EL (cell line): ENCODE results near the gene ZNF791.
A peak's percentile ranks its signal among the peaks of the same experiment; 100 is the strongest.
"Not testable (repeated sequence)": the region's sequence is repeated elsewhere in the genome, so short reads cannot be mapped to it uniquely, and the experiment has no call there.

Experiments used
- DNase-seq: peaks from one replicate; pipeline ENCODE4 v3.0.0-alpha.2; 2016

Gene ZNF791

DNA sequence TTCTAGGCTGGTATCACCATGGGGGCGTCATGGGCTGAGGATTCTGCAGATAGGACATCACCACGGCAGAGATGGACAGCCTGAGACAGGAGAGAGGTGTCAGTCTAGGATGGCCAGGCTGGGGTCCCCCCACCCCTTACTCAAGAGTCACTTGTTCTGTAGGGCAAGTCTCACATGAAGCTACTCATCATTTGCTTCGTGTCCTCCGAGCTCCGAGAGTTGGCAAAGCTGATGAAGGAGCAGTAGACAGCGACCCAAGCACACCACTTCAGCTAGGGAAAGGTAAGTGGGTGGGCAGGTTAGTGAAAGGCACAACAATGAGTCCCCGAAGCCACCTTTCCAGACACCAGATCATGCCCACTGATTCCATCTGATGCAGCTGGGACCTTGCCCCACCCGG lies 57.6 kb downstream of the ZNF791 start:
- DNase-seq, result no peak

DNA sequence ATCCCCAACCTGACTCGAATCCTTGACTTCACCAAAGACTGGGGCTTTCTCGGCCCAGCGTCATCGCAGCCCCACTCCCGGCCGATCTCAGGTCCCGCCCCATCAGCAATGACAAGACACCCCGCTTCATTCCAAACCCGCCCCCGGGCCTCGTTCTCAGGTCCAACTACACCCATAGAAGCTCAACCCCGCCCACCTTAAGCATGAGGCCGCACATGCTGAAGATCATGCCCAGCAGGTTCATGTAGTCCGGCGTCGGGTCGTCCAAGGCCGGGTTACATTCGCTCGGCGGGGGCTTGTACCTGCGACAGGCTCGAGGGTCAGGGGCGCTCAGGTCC lies 58.2 kb downstream of the ZNF791 start:
- DNase-seq, result peak; percentile 75

DNA sequence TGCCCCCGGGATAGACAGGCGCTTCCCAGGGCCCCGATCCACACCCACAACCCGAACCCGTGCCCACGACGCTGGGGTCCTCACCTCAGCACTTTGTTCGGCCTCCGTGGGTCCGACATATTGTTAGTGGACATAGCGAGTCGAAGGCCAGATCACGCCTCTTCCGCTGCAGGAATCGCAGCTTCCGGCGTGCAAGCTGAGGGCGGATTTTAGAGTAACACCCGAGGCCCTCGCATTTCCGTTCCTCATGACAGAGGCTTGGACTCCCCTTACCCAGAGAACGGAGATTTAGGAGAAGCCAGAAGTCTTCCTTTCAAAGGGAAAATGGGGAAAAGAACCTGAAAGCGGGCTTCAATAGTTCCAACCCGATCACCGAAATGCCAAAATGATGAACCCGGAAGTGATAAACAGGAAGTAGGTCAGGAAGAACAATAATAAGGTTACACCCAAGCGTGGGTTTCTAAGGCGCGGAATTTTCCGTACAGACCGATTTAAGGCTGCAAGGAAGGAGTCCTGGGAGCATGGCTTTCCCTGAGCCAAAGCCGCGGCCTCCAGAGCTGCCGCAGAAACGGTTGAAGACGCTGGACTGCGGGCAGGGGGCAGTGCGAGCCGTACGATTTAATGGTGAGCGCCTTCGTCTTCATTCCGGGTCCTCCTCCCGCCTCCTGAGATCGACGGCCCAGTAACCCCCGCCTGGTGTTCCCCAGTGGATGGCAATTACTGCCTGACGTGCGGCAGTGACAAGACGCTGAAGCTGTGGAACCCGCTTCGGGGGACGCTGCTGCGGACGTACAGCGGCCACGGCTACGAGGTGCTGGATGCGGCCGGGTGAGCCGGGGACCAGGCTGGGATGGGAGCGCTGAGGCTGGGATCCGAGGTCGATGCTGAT lies 58.8 kb downstream of the ZNF791 start:
- peak; percentile 84 for DNase-seq

DNA sequence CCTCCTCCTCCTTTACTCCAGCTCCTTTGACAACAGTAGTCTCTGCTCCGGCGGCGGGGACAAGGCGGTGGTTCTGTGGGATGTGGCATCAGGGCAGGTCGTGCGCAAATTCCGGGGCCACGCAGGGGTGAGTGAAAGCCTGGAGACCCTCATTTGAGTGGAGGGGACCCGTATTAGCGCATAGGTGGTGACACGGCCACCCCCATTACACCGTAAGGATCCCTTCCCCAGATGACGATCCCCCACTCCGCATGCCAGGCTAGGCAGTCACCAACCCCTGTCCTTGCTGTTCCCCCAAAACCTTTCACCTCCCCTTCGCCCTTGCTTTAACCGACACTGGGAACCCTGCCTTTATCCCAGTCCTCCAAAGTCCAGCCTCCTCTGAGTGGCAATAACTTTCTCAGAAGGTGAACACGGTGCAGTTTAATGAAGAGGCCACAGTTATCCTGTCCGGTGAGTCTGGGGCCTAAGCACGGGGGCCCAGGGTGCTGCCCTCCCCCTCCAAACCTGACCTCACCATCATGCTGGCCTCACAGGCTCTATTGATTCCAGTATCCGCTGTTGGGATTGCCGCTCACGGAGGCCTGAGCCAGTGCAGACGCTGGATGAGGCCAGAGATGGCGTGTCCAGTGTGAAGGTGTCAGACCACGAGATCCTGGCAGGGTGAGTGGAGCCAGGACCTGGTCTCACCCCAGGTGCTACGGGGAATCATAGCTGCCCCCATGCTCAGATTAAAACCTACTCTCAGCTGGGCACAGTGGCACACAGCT lies 59.6 kb downstream of the ZNF791 start:
- no peak for DNase-seq

DNA sequence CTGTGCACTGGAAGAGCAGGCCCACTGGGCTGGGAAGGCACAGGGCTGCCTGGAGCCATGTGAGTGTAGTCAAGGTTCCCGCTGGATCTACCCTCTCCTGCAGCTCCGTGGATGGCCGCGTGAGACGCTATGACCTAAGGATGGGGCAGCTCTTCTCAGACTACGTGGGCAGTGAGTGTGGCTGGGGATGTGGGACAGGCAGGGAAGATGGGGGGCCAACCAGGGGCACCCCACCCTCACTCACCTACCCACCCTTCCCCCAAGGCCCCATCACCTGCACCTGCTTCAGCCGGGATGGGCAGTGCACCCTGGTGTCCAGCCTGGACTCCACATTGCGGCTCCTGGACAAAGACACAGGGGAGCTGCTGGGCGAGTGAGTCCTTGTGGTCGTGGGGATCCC lies 62.0 kb downstream of the ZNF791 start:
- no peak for DNase-seq

DNA sequence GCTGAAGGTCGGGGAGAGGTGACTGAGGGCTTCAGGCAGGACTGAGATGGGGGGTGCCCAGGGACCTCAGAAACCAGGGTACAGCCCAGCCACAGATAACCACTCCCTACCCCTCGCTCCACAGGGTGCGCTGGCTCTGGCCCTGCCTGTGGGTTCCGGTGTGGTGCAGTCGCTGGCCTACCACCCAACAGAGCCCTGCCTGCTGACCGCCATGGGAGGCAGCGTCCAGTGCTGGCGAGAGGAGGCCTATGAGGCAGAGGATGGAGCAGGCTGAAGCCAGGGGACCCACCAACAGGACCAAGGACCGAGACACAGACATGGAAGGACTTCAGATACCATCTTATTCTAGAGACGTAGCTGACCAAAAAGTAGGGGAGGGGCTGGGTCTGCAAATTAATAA lies 64.7 kb downstream of the ZNF791 start:
- no peak for DNase-seq

DNA sequence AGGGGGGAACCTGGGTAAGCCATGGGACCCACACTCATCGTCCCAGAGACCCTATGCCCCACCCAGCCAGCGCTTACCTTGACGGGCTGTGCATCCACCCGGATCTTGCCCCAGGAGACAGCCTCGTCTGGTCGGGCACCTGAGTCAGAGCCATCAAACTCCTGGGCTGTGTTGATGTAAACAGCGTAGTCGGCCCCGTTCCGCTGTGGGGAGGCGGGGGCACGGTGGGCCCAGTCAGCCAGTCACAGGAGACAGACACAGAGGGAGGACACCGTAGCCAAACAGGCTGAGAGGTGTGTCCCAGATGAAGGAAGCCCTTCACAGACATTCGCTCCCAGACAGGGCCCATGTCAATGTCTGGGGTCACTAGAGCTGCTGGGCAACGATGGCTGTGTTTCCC lies 65.2 kb downstream of the ZNF791 start:
- no peak for DNase-seq

DNA sequence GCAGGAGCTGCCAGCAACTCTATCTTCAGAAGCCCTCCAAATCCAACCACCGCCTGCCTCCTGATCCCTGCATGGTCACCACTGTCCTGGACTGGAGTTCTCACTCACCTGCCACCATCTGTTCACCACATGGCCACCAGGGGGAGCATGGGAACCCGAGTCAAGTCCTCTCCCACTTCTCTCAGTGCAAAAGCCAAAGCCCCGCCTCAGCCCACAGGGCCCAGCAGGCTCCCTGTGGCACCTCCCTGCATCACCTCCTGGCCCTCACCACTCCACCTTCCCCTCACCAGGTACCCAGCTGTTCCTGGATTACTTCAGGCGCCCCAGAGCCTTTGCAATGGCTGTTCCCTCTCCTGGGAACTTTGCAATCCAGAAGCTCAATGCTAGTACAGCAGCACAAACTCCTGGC lies 65.7 kb downstream of the ZNF791 start:
- DNase-seq, result peak; percentile 79

DNA sequence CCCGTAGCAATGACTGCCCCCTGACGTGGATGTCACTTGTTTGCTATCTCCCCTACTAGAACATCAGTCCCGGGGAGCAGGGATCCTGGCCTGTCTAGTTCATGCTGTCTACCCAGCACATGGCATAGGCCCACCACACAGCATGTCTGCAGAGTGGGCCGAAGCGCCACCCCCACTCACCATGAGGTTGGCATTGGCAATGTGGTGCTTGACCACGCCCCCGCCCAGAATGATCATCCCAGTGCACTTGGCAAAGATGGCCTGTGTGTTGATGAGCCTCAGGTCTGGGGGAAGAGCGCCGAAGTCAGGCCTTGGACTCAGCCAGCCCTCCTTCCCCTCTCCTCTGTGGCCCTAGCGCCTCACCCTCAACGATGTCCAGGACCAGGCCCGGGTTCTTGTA lies 66.2 kb downstream of the ZNF791 start:
- no peak for DNase-seq

DNA sequence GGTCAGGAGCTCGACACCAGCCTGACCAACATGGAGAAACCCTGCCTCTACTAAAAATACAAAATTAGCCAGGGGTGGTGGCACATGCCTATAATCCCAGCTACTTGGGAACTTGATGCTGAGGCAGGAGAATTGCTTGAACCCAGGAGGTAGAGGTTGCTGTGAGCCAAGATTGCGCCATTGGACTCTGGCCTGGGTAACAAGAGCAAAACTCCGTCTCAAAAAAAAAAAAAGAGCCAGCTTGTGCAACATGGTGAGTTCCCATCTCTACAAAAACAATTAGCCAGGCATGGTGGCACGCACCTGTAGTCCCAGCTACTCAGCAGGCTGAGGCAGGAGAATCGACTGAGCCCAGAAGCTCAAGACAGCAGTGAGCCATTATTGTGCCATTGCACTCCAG lies 67.3 kb downstream of the ZNF791 start:
- DNase-seq, result not testable (repeated sequence)

DNA sequence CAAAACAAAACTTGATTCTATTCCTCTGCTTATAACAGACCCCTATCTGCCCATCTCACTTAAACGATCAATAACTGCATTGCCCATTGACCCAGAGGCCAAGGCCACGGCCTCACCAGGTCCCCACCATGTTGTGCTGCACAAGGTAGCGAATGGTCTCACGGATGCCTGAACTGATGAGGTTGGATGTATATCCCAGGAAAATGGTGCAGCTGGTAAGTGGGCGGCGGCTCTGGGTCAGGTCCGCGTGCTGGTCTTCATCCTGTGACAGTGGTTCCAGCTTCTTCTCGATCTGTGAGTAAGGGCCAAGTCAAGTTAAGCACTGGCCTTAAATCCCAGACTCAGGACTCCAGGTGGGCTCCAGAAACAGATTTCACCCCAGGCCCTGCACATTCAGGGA lies 69.3 kb downstream of the ZNF791 start:
- no peak for DNase-seq

DNA sequence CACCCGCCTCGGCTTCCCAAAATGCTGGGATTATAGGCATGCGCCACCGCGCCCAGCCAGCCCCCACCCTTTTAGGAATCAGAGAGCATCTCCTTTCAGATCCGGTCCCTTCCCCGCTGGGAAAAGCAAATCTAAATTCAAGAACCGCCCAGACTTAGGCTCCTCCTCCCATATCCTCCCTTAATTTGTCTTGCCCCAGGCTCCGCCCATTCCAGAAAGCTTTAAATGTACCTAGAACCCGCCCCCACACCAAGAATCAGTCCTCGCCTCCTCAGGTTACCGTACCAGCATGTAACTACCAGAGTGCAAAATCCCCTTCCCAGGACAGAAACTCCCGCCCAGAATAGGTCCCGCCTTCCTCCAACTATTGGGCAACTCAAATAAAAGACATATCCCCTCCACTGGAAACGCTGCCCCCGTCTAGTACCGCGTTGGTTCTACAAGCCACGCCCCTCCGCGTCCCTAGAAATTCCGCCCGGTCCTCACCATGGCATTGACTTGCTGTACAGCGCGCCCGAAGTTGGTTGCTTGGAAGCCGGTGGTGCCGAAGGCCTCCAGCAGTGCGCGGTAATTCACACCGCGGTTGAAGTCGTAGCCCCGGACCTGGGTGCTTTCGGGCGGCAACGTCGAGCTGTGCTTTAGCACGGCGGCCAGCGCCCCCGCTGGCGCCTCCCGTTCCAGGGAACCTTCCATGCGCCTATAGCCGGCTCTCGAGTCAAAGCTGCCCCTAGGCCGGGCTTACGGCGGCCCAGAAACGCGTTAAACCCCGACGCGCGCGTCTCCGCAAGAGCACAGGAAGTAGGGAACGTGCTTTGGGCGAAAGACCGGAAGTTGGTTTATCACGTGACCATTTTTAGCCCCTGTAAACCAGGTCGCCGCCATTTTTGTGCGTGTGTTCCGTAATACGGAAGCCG lies 70.6 kb downstream of the ZNF791 start, which contains the start of gene DHPS:
TSS of gene DHPS (minus strand) at position 807 of the 914 bp plus-strand sequence. CDS start at position 693, 114 bp downstream.
- peak; percentile 99 for DNase-seq
